Activated CD8-positive, alpha-beta memory T cell treated with anti-CD3 and anti-CD28 coated beads, Interleukin-2, amount 10 ng/mL, durations not matched to agents 7 days and 5 days (primary cell): ENCODE results near the gene TMEM271. TPM values are rescaled to one million over a fixed set of nuclear protein-coding genes. Genes with fewer than 3 reads are reported as not detected.

ENCODE experiments used
- ATAC-seq: fragments of 150-1000 bp; cut with Tn5 transposase; one replicate; pipeline ENCODE4 v1.10.0; 2021; ENCODE audit warnings: moderate library complexity
- CTCF ChIA-PET: fragments of 350-600 bp; sonication (Branson Sonifier 250); formaldehyde crosslinking; loops from one replicate; lab custom pipeline; 2021; ENCODE audit warnings: antibody characterized with exemption; lab: Charles Lee
- DNase-seq: peaks from one replicate; pipeline ENCODE4 v3.0.0-alpha.2; 2020
- H3K27ac Mint-ChIP-seq: one replicate; pipeline ENCODE4 v1.8.0; 2021; ENCODE audit warnings: mild to moderate bottlenecking, mixed read lengths
- H3K27me3 Mint-ChIP-seq: one replicate; pipeline ENCODE4 v1.8.0; 2021; ENCODE audit warnings: mixed read lengths
- H3K36me3 Mint-ChIP-seq: one replicate; pipeline ENCODE4 v1.8.0; 2021; ENCODE audit warnings: mild to moderate bottlenecking, mixed read lengths
- H3K4me1 Mint-ChIP-seq: one replicate; pipeline ENCODE4 v1.8.0; 2021; ENCODE audit warnings: mixed read lengths
- H3K4me3 Mint-ChIP-seq: one replicate; pipeline ENCODE4 v1.8.0; 2021; ENCODE audit warnings: mild to moderate bottlenecking, moderate library complexity, mixed read lengths
- H3K9me3 Mint-ChIP-seq: one replicate; pipeline ENCODE4 v1.8.0; 2022; ENCODE audit warnings: low read depth, mixed read lengths
- total RNA-seq, 2 experiments: library from RNA; stranded (reverse); gene quantifications; one replicate each; pipeline ENCODE4 v1.2.3, GENCODE V29; 2021

TMEM271 gene
- not detected for total RNA-seq

GRCh38 chr4:576245-576821, at the start of gene TMEM271:
Gene TMEM271 (minus strand): TSS chr4:576295. CDS start chr4:576062, 233 bp downstream.
- CTCF ChIA-PET: no interaction called here
- Mint-ChIP-seq H3K9me3 (peaks cover 7% of the 10 kb centered on the region), H3K4me1 (peaks cover 8% of the 10 kb centered on the region), H3K27me3 (peaks cover 56% of the 10 kb centered on the region), H3K27ac (peak within 1 kb of the TSS; percentile 61), H3K36me3 (peaks cover 12% of the 10 kb centered on the region), H3K4me3 (no peak within 1 kb of the TSS)
- no peak for DNase-seq
- no peak for ATAC-seq

- ATAC-seq (no peak), DNase-seq (no peak)
- Mint-ChIP-seq H3K4me3 (no peak overlapping the region), H3K9me3 (peaks cover 5% of the 10 kb centered on the region), H3K27me3 (no peaks in the 10 kb centered on the region), H3K36me3 (no peaks in the 10 kb centered on the region), H3K27ac (no peak overlapping the region), H3K4me1 (no peaks in the 10 kb centered on the region)
- CTCF ChIA-PET: no interaction called here
Observed at GRCh38 chr4:625631-626161, 49.6 kb upstream of the TMEM271 start.

GRCh38 chr4:624705-625590, 48.9 kb upstream of the TMEM271 start, which contains the start of gene PDE6B:
Gene PDE6B (plus strand): TSS chr4:625573. CDS start chr4:625627, 54 bp downstream.
- Mint-ChIP-seq H3K4me3 (no peak within 1 kb of the TSS), H3K27ac (no peak within 1 kb of the TSS), H3K4me1 (no peaks in the 10 kb centered on the region), H3K36me3 (no peaks in the 10 kb centered on the region), H3K27me3 (no peaks in the 10 kb centered on the region), H3K9me3 (peaks cover 5% of the 10 kb centered on the region)
- DNase-seq (no peak), ATAC-seq (no peak)
- CTCF ChIA-PET: no interaction called here

GRCh38 chr4:623914-624566, 47.9 kb upstream of the TMEM271 start:
- peaks cover 5% of the 10 kb centered on the region for H3K9me3 Mint-ChIP-seq
- DNase-seq: no peak
- no peak for ATAC-seq
- no peaks in the 10 kb centered on the region for H3K27me3 Mint-ChIP-seq
- H3K36me3 Mint-ChIP-seq: no peaks in the 10 kb centered on the region
- no peaks in the 10 kb centered on the region for H3K4me1 Mint-ChIP-seq
- CTCF ChIA-PET: no interaction called here
- no peak overlapping the region for H3K4me3 Mint-ChIP-seq
- no peak overlapping the region for H3K27ac Mint-ChIP-seq

GRCh38 chr4:622996-623913, 47.2 kb upstream of the TMEM271 start:
- H3K27me3 Mint-ChIP-seq: no peaks in the 10 kb centered on the region

GRCh38 chr4:622071-622995, 46.2 kb upstream of the TMEM271 start:
- H3K9me3 Mint-ChIP-seq: peaks cover 5% of the 10 kb centered on the region
- no peak overlapping the region for H3K27ac Mint-ChIP-seq
- DNase-seq (no peak), ATAC-seq (no peak)
- H3K27me3 Mint-ChIP-seq: no peaks in the 10 kb centered on the region
- no peaks in the 10 kb centered on the region for H3K4me1 Mint-ChIP-seq
- no peaks in the 10 kb centered on the region for H3K36me3 Mint-ChIP-seq
- no peak overlapping the region for H3K4me3 Mint-ChIP-seq
- CTCF ChIA-PET: no interaction called here

More at GRCh38 chr4:622996-623913, 47.2 kb upstream of the TMEM271 start:
- Mint-ChIP-seq H3K4me1 (no peaks in the 10 kb centered on the region), H3K9me3 (peaks cover 5% of the 10 kb centered on the region), H3K4me3 (no peak overlapping the region), H3K36me3 (no peaks in the 10 kb centered on the region), H3K27ac (no peak overlapping the region)
- CTCF ChIA-PET: no interaction called here
- DNase-seq (no peak), ATAC-seq (no peak)

GRCh38 chr4:621296-622070, 45.4 kb upstream of the TMEM271 start:
- Mint-ChIP-seq H3K9me3 (peaks cover 5% of the 10 kb centered on the region), H3K27ac (no peak overlapping the region), H3K4me1 (no peaks in the 10 kb centered on the region), H3K36me3 (no peaks in the 10 kb centered on the region), H3K4me3 (no peak overlapping the region), H3K27me3 (no peaks in the 10 kb centered on the region)
- DNase-seq (no peak), ATAC-seq (no peak)
- CTCF ChIA-PET: no interaction called here

- H3K36me3 Mint-ChIP-seq: no peaks in the 10 kb centered on the region
- CTCF ChIA-PET: no interaction called here
- H3K4me1 Mint-ChIP-seq: no peaks in the 10 kb centered on the region
- H3K27ac Mint-ChIP-seq: no peak overlapping the region
- no peaks in the 10 kb centered on the region for H3K27me3 Mint-ChIP-seq
- ATAC-seq (no peak), DNase-seq (no peak)
- H3K4me3 Mint-ChIP-seq: no peak overlapping the region
- H3K9me3 Mint-ChIP-seq: peaks cover 5% of the 10 kb centered on the region
Observed at GRCh38 chr4:620851-621261, 44.8 kb upstream of the TMEM271 start.

- no peak for ATAC-seq
- CTCF ChIA-PET: no interaction called here
- Mint-ChIP-seq H3K27me3 (no peaks in the 10 kb centered on the region), H3K9me3 (peaks cover 5% of the 10 kb centered on the region), H3K4me3 (no peak overlapping the region), H3K36me3 (no peaks in the 10 kb centered on the region), H3K4me1 (no peaks in the 10 kb centered on the region), H3K27ac (no peak overlapping the region)
- no peak for DNase-seq
Observed at GRCh38 chr4:620201-620600, 44.1 kb upstream of the TMEM271 start.

GRCh38 chr4:617644-618641, 41.8 kb upstream of the TMEM271 start:
- no peak overlapping the region for H3K4me3 Mint-ChIP-seq
- CTCF ChIA-PET: no interaction called here
- no peak overlapping the region for H3K27ac Mint-ChIP-seq
- no peaks in the 10 kb centered on the region for H3K36me3 Mint-ChIP-seq
- peaks cover 3% of the 10 kb centered on the region for H3K27me3 Mint-ChIP-seq
- peaks cover 3% of the 10 kb centered on the region for H3K9me3 Mint-ChIP-seq
- DNase-seq (no peak), ATAC-seq (no peak)
- H3K4me1 Mint-ChIP-seq: no peaks in the 10 kb centered on the region
